ENCODE results near the gene ADAM22. TPM values are rescaled to one million over a fixed set of nuclear protein-coding genes. Genes with fewer than 3 reads are reported as not detected.

ADAM22 gene
- total RNA-seq, 1 experiment from 2014 or later, result 7.1 TPM

DNA sequence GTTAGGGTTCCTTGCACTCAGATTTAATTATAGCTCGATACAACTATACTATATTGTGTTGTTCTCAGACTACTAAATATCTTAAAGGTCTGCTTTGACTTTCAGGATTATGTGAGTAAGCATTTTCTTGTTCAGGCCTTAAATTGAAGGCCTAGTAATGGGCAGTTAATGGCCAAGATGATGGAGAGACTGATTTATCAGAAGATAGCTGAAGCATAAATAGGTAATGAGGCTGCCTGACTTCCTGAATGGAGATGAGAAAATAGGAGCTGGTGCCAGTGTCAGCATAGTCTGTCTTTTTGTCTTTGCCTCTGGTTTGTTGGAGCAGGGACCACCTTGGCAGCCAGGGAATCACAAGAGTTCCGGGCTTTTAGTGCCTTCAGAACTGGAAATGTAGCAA lies 32.2 kb downstream of the ADAM22 start:
- TF ChIP-seq, protein P1, sequence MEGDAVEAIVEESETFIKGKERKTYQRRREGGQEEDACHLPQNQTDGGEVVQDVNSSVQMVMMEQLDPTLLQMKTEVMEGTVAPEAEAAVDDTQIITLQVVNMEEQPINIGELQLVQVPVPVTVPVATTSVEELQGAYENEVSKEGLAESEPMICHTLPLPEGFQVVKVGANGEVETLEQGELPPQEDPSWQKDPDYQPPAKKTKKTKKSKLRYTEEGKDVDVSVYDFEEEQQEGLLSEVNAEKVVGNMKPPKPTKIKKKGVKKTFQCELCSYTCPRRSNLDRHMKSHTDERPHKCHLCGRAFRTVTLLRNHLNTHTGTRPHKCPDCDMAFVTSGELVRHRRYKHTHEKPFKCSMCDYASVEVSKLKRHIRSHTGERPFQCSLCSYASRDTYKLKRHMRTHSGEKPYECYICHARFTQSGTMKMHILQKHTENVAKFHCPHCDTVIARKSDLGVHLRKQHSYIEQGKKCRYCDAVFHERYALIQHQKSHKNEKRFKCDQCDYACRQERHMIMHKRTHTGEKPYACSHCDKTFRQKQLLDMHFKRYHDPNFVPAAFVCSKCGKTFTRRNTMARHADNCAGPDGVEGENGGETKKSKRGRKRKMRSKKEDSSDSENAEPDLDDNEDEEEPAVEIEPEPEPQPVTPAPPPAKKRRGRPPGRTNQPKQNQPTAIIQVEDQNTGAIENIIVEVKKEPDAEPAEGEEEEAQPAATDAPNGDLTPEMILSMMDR (conservative IDR thresholded peaks at IDR 0.05; ENCODE audit: low read depth, low read length), result no peak
- no peak for TF ChIP-seq EZH2 (IDR thresholded peaks at IDR 0.05; ENCODE audit: borderline replicate concordance, low read depth, low read length, poor library complexity, severe bottlenecking)
- Histone ChIP-seq H3K27ac (ENCODE audit: low read depth, low read length, poor library complexity, severe bottlenecking) (no peak overlapping the region), H3K27me3 (replicated peaks; ENCODE audit: insufficient read depth, low read depth, low read length, poor library complexity) (no peaks in the 10 kb centered on the region), H3K36me3 (ENCODE audit: insufficient read depth, low read length, poor library complexity, severe bottlenecking) (no peaks in the 10 kb centered on the region), H3K4me1 (ENCODE audit: insufficient read depth, low read length, poor library complexity, severe bottlenecking) (no peaks in the 10 kb centered on the region), H3K9me3 (ENCODE audit: low read depth, low read length, poor library complexity, severe bottlenecking) (no peaks in the 10 kb centered on the region), H3K4me3 (ENCODE audit: low read depth, low read length, poor library complexity, severe bottlenecking) (no peak overlapping the region)
- DNase-seq (ENCODE audit: low spot score), result no peak
- CTCF ChIA-PET, result no interaction called here
- intact Hi-C loops (cut with micrococcal nuclease; ENCODE audit: unreplicated experiment), result no loop called here
- POLR2A ChIA-PET (ENCODE audit: low non-redundant PET), result no interaction called here
- no TSS peak for BruUV-seq (replicated peaks)

DNA sequence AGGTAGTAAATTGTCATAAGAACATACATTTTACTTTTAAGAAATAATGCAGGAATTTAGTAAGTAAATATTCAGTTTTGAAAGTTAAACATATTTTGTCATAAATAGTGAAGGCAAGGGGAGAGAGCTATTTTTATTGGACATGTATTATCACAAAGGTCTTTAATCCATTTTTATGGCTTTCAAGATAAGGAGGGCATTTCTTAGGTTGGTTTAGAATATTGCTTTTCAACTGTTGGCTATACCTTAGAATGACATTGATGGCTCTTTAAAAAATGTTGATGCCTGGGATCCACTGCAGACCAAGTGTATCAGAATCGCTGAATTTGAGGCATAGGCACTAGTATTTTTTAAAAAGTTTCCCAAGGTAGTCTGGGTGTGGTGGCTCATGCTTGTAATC lies 34.0 kb downstream of the ADAM22 start:
- no peaks in the 10 kb centered on the region for H3K9me3 ChIP-seq (ENCODE audit: low read depth, low read length, poor library complexity, severe bottlenecking)
- BruUV-seq (replicated peaks), result no TSS peak
- no peak overlapping the region for H3K4me3 ChIP-seq (ENCODE audit: low read depth, low read length, poor library complexity, severe bottlenecking)
- H3K4me1 ChIP-seq (ENCODE audit: insufficient read depth, low read length, poor library complexity, severe bottlenecking), result no peaks in the 10 kb centered on the region
- intact Hi-C loops (cut with micrococcal nuclease; ENCODE audit: unreplicated experiment), result no loop called here
- TF ChIP-seq, protein P1 (conservative IDR thresholded peaks at IDR 0.05; ENCODE audit: low read depth, low read length), result no peak
- TF ChIP-seq EZH2 (IDR thresholded peaks at IDR 0.05; ENCODE audit: borderline replicate concordance, low read depth, low read length, poor library complexity, severe bottlenecking), result no peak
- no peak overlapping the region for H3K27ac ChIP-seq (ENCODE audit: low read depth, low read length, poor library complexity, severe bottlenecking)
- ChIA-PET CTCF (no interaction called here), POLR2A (ENCODE audit: low non-redundant PET) (no interaction called here)
- no peaks in the 10 kb centered on the region for H3K27me3 ChIP-seq (replicated peaks; ENCODE audit: insufficient read depth, low read depth, low read length, poor library complexity)
- DNase-seq (ENCODE audit: low spot score), result no peak
- H3K36me3 ChIP-seq (ENCODE audit: insufficient read depth, low read length, poor library complexity, severe bottlenecking), result no peaks in the 10 kb centered on the region

DNA sequence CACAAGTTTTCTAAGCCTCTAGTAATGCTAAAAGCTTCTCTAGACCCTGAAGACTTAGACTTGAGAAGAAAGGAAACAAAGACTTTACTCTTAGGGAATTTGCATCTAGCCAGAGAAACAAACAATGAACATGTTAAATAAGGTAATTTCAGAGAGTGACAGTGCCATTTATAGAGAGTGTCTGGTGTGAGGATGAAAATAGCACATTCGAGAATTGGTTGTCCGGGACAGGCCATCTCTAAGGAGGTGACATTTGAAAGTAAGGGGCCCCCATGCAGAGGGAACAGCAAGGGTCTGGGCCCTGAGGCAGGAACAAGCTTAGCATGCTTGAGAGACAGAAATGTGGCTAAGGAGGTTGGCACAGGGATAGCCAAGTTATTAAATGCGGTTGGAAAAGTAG lies 48.1 kb downstream of the ADAM22 start:
- ChIA-PET CTCF (no interaction called here), POLR2A (ENCODE audit: low non-redundant PET) (no interaction called here)
- no TSS peak for BruUV-seq (replicated peaks)
- no peaks in the 10 kb centered on the region for H3K27me3 ChIP-seq (replicated peaks; ENCODE audit: insufficient read depth, low read depth, low read length, poor library complexity)
- DNase-seq (ENCODE audit: low spot score), result no peak
- no peaks in the 10 kb centered on the region for H3K36me3 ChIP-seq (ENCODE audit: insufficient read depth, low read length, poor library complexity, severe bottlenecking)
- no peaks in the 10 kb centered on the region for H3K4me1 ChIP-seq (ENCODE audit: insufficient read depth, low read length, poor library complexity, severe bottlenecking)
- H3K9me3 ChIP-seq (ENCODE audit: low read depth, low read length, poor library complexity, severe bottlenecking), result no peaks in the 10 kb centered on the region
- no peak for TF ChIP-seq EZH2 (IDR thresholded peaks at IDR 0.05; ENCODE audit: borderline replicate concordance, low read depth, low read length, poor library complexity, severe bottlenecking)
- TF ChIP-seq, protein P1 (conservative IDR thresholded peaks at IDR 0.05; ENCODE audit: low read depth, low read length), result no peak
- intact Hi-C loops (cut with micrococcal nuclease; ENCODE audit: unreplicated experiment), result no loop called here
- no peak overlapping the region for H3K4me3 ChIP-seq (ENCODE audit: low read depth, low read length, poor library complexity, severe bottlenecking)
- H3K27ac ChIP-seq (ENCODE audit: low read depth, low read length, poor library complexity, severe bottlenecking), result no peak overlapping the region

Data from A673 (cell line).